Body of pancreas (tissue), 4 donors: ENCODE results near the gene GRK1. TPM values are rescaled to one million over a fixed set of nuclear protein-coding genes. Genes with fewer than 3 reads are reported as not detected.
"Not testable (repeated sequence)": the region's sequence is repeated elsewhere in the genome, so short reads cannot be mapped to it uniquely, and the experiment has no call there.

Source experiments
- ATAC-seq: fragments of 150-250 bp; one replicate; pipeline ENCODE4 v1.9.1; 2016
- DNase-seq, 4 donors: peaks; one replicate each; pipeline ENCODE4 v3.0.0-alpha.2; 2019
- H3K27ac ChIP-seq, 4 donors: fragments of 200-600 bp; sonication (generic); 1 replicate in 3 of 4; 2 replicates in 1 of 4; pipeline versions ENCODE4 v1.5.1 to v1.6.1; 2016 to 2019; ENCODE audit warnings: mild to moderate bottlenecking in 1 of 4, mixed read lengths in 1 of 4, moderate library complexity in 1 of 4
- H3K27me3 ChIP-seq, 2 donors: fragments of 200-600 bp; sonication (generic); one replicate each; pipeline ENCODE4 v1.6.0; 2016; ENCODE audit warnings: mild to moderate bottlenecking in 1 of 2
- H3K36me3 ChIP-seq, 2 donors: fragments of 200-600 bp; sonication (generic); replicated peaks in 1 of 2; 2 replicates each; pipeline ENCODE4 v1.5.1; 2016; ENCODE audit warnings: low read depth in 2 of 2; ENCODE audit not compliant: insufficient read depth in 1 of 2
- H3K4me1 ChIP-seq: fragments of 200-600 bp; sonication (generic); one replicate; pipeline ENCODE4 v1.6.0; 2016
- H3K4me3 ChIP-seq, 2 donors: fragments of 200-600 bp; sonication (generic); 1 replicate in 1 of 2; 2 replicates in 1 of 2; pipeline ENCODE4 v1.5.1; 2016 to 2019
- H3K9me3 ChIP-seq, 3 donors: fragments of 200-600 bp; sonication (generic); 1 replicate in 2 of 3; 2 replicates in 1 of 3; pipeline ENCODE4 v1.5.1; 2016
- CTCF ChIP-seq, 7 experiments: fragments of 450-650 bp in 4 of 7; fragments of 200-600 bp in 3 of 7; sonication (generic) in 3 of 7; IDR thresholded peaks; one replicate each; pipeline ENCODE4 v1.5.1; 2016 to 2019; ENCODE audit warnings: antibody characterized with exemption in 7 of 7
- POLR2A ChIP-seq, 3 donors: fragments of 450-650 bp; IDR thresholded peaks; one replicate each; pipeline ENCODE4 v1.6.1; 2016; ENCODE audit warnings: antibody characterized with exemption in 3 of 3, mild to moderate bottlenecking in 2 of 3
- WGBS, 2 donors: methylation state at CpG; one replicate each; pipeline ENCODE4 v1.1.5; 2017; 5-methylcytosine and 5-hydroxymethylcytosine counted together
- intact Hi-C: fragments of 100-400 bp; cut with DNase I; formaldehyde crosslinking; loops from one replicate; pipeline ENCODE4 v1.15.1; 2023
- total RNA-seq, 2 donors: library from RNA; depleted of rRNA; stranded (reverse); fragments of >200 nt; gene quantifications; one replicate each; pipeline ENCODE4 v1.1.0, GENCODE V29; 2016

Gene GRK1
- total RNA-seq, 2 donors from 2014 or later, result not detected

- ATAC-seq (no peak), DNase-seq (no peak)
- Histone ChIP-seq H3K9me3 (no peaks in the 10 kb centered on the region), H3K27ac (no peak overlapping the region), H3K4me1 (no peaks in the 10 kb centered on the region), H3K27me3 (no peaks in the 10 kb centered on the region), H3K36me3 (no peaks in the 10 kb centered on the region), H3K4me3 (no peak overlapping the region)
- TF ChIP-seq CTCF (IDR thresholded peaks at IDR 0.05) (no peak), POLR2A (IDR thresholded peaks at IDR 0.05) (no peak)
- 95 to 96% methylated on average over 15 of the region's 15 CpGs for WGBS, 2 donors
- intact Hi-C loops, result no loop called here
These were observed 46.0 kb upstream of the GRK1 start for GRCh38 chr13:113621046-113621445.

- H3K36me3 ChIP-seq, H3K4me1 ChIP-seq, H3K4me3 ChIP-seq, H3K27ac ChIP-seq, ATAC-seq, H3K27me3 ChIP-seq, intact Hi-C loops, H3K9me3 ChIP-seq: not testable (repeated sequence)
- peak in 1 of 4 donors; percentile 19 for DNase-seq
- WGBS, 2 donors, result 73 to 94% methylated on average over 10 to 13 of the region's 13 CpGs
- TF ChIP-seq CTCF (IDR thresholded peaks at IDR 0.05), result peak in 4 of 7 experiments; percentile 14 to 29 (median 20)
These were observed 45.5 kb upstream of the GRK1 start for GRCh38 chr13:113621498-113621897.

GRCh38 chr13:113621986-113622550, 45.0 kb upstream of the GRK1 start:
- not testable (repeated sequence) for ATAC-seq, H3K4me3 ChIP-seq, DNase-seq

GRCh38 chr13:113622791-113623490, 44.1 kb upstream of the GRK1 start:
- no peaks in the 10 kb centered on the region for H3K4me1 ChIP-seq
- DNase-seq, result no peak
- no peak overlapping the region for H3K27ac ChIP-seq
- no peak overlapping the region for H3K4me3 ChIP-seq
- intact Hi-C loops, result no loop called here
- H3K36me3 ChIP-seq, result no peaks in the 10 kb centered on the region
- 81 to 90% methylated on average over 26 to 29 of the region's 29 CpGs for WGBS, 2 donors
- H3K27me3 ChIP-seq, result no peaks in the 10 kb centered on the region
- no peak for ATAC-seq
- H3K9me3 ChIP-seq, result no peaks in the 10 kb centered on the region
- no peak for TF ChIP-seq POLR2A (IDR thresholded peaks at IDR 0.05)
- TF ChIP-seq CTCF (IDR thresholded peaks at IDR 0.05), result no peak

More at GRCh38 chr13:113621986-113622550, 45.0 kb upstream of the GRK1 start:
- H3K4me1 ChIP-seq, intact Hi-C loops, H3K27me3 ChIP-seq, H3K9me3 ChIP-seq, H3K36me3 ChIP-seq, H3K27ac ChIP-seq: not testable (repeated sequence)
- WGBS, 2 donors, result 96 to 97% methylated on average over 20 of the region's 20 CpGs

- intact Hi-C loops, result no loop called here
- no peaks in the 10 kb centered on the region for H3K27me3 ChIP-seq
- H3K27ac ChIP-seq, result no peak overlapping the region
- no peaks in the 10 kb centered on the region for H3K36me3 ChIP-seq
- no peak for DNase-seq
- no peaks in the 10 kb centered on the region for H3K9me3 ChIP-seq
- no peak overlapping the region for H3K4me3 ChIP-seq
- no peak for TF ChIP-seq CTCF (IDR thresholded peaks at IDR 0.05)
- TF ChIP-seq POLR2A (IDR thresholded peaks at IDR 0.05), result no peak
- H3K4me1 ChIP-seq, result no peaks in the 10 kb centered on the region
- ATAC-seq, result no peak
- 91 to 95% methylated on average over 7 to 16 of the region's 20 CpGs for WGBS, 2 donors
These were observed 43.4 kb upstream of the GRK1 start for GRCh38 chr13:113623491-113624234.
